Erythroblast (primary cell): ENCODE measurements around the gene SMAD2.

Experiments used
- DNase-seq, 2 experiments: peaks; one replicate each; lab custom pipeline; 2025; lab: John Stamatoyannopoulos, UW
- GATA1 ChIP-seq: IDR thresholded peaks from 2 replicates; pipeline ENCODE4 v1.6.1; 2011; ENCODE audit warnings: low read depth, mild to moderate bottlenecking, control low read depth, low read length, moderate library complexity
- POLR2A ChIP-seq: IDR thresholded peaks from 2 replicates; pipeline ENCODE4 v1.6.1; 2011; ENCODE audit warnings: mild to moderate bottlenecking, low read length

The SMAD2 gene

GRCh38 chr18:47826157-47827074 lies 104.0 kb downstream of the SMAD2 start:
- DNase-seq, result no peak
- TF ChIP-seq GATA1 (no peak), POLR2A (no peak)

- no peak for DNase-seq
- TF ChIP-seq GATA1, result no peak
- no peak for TF ChIP-seq POLR2A
Observed at GRCh38 chr18:47821314-47821713, 109.1 kb downstream of the SMAD2 start.

GRCh38 chr18:47817795-47818077 lies 112.7 kb downstream of the SMAD2 start:
- TF ChIP-seq POLR2A (no peak), GATA1 (no peak)
- DNase-seq, result no peak

GRCh38 chr18:47817017-47817794 lies 113.3 kb downstream of the SMAD2 start:
- DNase-seq, result no peak
- TF ChIP-seq POLR2A (no peak), GATA1 (no peak)

- no peak for DNase-seq
- TF ChIP-seq GATA1 (no peak), POLR2A (no peak)
Observed at GRCh38 chr18:47815486-47816270, 114.8 kb downstream of the SMAD2 start.

GRCh38 chr18:47809420-47809819 lies 121.0 kb downstream of the SMAD2 start:
- no peak for TF ChIP-seq POLR2A
- no peak for TF ChIP-seq GATA1
- DNase-seq, result no peak

DNA sequence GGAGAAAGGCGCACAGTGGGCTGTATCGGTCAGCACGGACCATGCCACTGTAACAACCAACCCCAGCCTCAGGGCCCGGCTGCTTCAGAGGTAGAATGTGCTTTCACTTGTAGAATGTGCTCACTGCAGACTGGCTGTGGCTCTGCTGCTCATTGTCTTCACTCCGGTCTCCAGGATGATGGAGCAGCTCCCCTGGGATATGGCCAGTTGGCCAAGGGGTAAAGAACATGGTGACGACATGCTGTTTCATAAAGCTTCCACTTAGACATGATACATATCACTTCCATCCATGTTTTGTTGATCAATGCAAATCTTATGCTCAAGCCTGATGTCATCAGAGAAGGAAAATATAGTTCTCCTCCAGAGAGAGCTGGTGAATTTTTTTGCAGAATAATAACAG lies 127.7 kb downstream of the SMAD2 start:
- TF ChIP-seq GATA1 (no peak), POLR2A (no peak)
- no peak for DNase-seq

DNA sequence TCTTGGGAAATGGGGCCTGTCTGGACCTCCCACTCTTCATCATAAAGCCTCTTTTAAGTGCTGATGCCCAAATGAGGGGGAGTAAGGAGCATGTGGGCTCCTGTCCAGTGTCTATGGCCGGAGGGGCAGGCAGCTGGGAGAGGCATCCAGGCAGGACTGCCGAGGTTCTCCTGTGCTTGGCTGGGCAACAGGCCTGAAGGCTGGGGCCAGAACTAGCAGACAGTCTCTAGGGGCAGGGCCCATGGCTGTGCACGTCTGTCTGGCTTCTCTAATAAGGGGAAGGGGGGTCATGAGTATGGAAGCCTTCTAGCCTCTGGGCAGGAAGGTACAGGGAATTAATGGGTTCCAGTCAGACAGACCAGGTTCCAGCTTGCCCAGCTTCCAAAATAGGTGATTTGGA lies 128.6 kb downstream of the SMAD2 start:
- DNase-seq, result no peak
- TF ChIP-seq GATA1, result no peak
- TF ChIP-seq POLR2A, result no peak

DNA sequence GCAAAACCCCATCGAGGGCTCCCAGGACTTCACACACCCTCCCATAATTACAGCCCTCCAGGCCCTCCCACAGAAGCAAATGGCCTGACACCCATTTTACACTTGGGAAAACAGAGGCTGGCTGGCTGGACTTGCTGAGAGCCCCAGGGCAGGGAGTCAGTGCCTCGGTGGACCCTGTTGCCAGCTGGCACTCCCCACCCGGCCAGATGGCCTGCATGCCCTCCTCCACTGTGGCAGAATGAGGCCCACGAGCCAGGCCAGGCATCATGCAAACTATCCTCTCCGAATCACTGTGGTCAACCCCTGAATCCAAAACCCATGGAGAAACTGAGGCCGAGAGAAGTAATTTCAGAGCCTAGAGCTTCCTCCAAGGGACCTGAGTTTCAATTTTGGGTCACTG lies 129.7 kb downstream of the SMAD2 start:
- TF ChIP-seq GATA1 (no peak), POLR2A (no peak)
- DNase-seq, result no peak

- TF ChIP-seq POLR2A, result no peak
- TF ChIP-seq GATA1, result no peak
- DNase-seq, result no peak
Observed at GRCh38 chr18:47800248-47800647, 130.2 kb downstream of the SMAD2 start.

DNA sequence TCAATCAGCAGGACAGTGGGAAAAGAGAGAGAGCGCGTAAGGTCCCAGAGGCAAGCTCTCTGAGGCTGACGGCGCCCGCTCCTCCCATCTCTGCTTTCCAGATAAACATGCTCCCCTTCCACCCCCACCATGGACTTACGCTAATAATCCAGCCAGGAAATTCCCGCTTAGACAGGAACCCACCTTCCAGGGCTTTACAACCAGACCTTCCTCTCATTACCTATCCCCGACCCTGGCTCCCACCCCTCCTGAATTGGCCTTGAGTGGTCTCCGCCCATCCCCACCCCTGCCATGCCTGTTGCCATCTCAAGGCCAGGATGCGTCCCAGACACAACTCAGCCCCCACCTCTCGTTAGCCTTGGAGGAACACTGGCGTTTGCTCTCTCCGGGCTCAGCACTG lies 131.1 kb downstream of the SMAD2 start:
- TF ChIP-seq POLR2A (no peak), GATA1 (no peak)
- DNase-seq, result no peak

DNA sequence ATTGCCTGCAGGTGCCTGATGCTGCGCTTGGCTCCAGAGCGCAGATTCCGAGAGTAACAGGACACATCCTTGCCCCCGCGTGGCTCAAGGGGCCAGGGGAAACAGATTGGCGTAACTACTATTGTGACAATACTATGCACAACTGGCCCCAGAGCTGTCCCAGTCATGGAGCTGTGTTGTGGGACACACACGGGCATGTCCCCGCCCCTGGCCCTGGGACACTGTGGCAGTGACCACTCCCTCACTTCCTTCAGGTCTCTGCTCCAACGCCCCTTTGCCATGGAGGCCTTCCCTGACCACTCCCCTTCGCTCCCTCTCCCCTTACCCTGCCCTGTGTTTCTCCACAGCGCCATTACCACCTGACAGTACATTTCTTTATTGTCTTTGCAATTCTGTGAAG lies 132.1 kb downstream of the SMAD2 start:
- TF ChIP-seq POLR2A, result no peak
- TF ChIP-seq GATA1, result no peak
- no peak for DNase-seq

DNA sequence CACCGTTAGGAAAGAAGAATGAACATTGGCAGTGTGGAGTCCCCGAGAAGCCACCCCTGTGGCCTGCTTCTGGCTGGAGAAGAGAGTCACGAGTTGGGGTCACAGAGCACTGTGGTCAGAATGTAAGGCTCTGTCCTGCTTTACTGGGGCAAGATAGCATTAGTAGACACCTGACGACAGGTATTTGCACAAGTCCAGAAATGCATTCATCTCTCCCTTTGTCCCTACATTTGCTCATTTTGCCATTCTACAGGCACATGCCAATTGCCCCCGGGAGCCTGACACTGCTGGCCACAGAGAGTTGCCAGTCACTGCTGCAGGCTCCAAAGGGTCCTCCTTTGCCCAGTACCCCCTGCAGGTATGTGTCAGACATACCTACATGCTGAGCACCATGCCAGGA lies 133.3 kb downstream of the SMAD2 start:
- no peak for DNase-seq
- no peak for TF ChIP-seq GATA1
- no peak for TF ChIP-seq POLR2A

GRCh38 chr18:47795434-47795814 lies 135.0 kb downstream of the SMAD2 start:
- DNase-seq, result no peak
- TF ChIP-seq POLR2A (no peak), GATA1 (no peak)
